Measurements from ENCODE around the gene NRARP.

NRARP gene

DNA sequence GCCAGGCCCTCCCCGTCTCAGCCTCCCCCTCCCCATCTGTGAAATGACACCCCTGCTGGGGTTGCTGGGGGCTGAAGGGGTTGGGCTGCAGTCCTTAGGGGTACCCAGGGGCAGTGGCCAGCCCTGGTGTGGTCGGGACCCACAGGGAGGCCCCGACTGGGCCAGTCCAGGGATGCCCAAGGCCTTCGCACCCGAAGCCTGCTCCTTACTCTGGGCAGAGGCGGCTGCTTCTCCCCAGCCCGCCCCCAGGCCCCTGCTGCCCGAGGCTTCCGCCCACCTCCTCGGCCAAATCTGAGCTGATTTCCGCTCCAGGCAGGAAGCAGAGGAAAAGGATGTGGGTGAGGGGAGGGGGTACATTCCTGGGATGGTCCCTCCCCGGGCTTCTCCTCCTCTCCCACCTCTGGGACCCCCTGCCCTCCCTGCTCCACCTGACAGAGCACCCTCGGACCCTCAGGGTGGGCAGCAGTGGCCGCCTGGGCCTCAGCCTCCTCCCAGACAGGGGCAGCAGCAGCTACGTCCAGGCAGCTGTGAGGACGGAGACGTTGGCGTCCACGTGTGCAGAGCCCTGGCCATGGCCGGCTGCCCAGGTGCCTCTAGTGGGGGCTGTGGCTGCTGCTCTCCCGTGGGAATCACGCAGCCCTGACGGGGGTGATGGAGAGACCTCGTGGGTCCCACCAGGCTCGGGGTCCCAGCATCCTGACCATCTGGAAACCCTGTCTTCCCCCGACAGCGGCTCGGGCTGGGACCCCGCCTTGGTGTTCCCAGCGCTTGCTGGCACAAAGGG is 4.2 kb upstream of the NRARP start:
- peaks cover 4% of the 10 kb centered on the region for H3K79me2 ChIP-seq (ENCODE audit: control insufficient read depth, low read length)
- peaks cover 3% of the 10 kb centered on the region; the same call in 1 of the 2 replicates for H3F3A ChIP-seq (ENCODE audit: control insufficient read depth, insufficient read depth)
- peaks cover 23% of the 10 kb centered on the region for H3K27me3 ChIP-seq (ENCODE audit: control insufficient read depth, low read length)
- H3K27ac ChIP-seq (ENCODE audit: low read depth, low read length): no peak overlapping the region
- H3K9me3 ChIP-seq (ENCODE audit: control insufficient read depth, insufficient read depth, low read length): no peaks in the 10 kb centered on the region
- TF ChIP-seq EZH2phosphoT487 (IDR thresholded peaks at IDR 0.05; ENCODE audit: borderline replicate concordance, low read length): no peak
- TF ChIP-seq, protein P1, sequence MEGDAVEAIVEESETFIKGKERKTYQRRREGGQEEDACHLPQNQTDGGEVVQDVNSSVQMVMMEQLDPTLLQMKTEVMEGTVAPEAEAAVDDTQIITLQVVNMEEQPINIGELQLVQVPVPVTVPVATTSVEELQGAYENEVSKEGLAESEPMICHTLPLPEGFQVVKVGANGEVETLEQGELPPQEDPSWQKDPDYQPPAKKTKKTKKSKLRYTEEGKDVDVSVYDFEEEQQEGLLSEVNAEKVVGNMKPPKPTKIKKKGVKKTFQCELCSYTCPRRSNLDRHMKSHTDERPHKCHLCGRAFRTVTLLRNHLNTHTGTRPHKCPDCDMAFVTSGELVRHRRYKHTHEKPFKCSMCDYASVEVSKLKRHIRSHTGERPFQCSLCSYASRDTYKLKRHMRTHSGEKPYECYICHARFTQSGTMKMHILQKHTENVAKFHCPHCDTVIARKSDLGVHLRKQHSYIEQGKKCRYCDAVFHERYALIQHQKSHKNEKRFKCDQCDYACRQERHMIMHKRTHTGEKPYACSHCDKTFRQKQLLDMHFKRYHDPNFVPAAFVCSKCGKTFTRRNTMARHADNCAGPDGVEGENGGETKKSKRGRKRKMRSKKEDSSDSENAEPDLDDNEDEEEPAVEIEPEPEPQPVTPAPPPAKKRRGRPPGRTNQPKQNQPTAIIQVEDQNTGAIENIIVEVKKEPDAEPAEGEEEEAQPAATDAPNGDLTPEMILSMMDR (IDR thresholded peaks at IDR 0.05; ENCODE audit: low read depth, low read length, poor library complexity, severe bottlenecking): no peak
- H3K9me2 ChIP-seq (replicated peaks; ENCODE audit: control insufficient read depth, low read length): no peaks in the 10 kb centered on the region
- H3K4me3 ChIP-seq (ENCODE audit: low read length): peak overlapping the region; percentile 11
- no peaks in the 10 kb centered on the region for H3K36me3 ChIP-seq (ENCODE audit: control insufficient read depth, low read length)
- H4K20me1 ChIP-seq (ENCODE audit: control insufficient read depth, insufficient read depth, low read depth, low read length): no peaks in the 10 kb centered on the region
- peaks cover 45% of the 10 kb centered on the region for H3K4me1 ChIP-seq (ENCODE audit: control insufficient read depth, low read length)
- peak overlapping the region; percentile 39 for H3K4me2 ChIP-seq (ENCODE audit: low read length)

DNA sequence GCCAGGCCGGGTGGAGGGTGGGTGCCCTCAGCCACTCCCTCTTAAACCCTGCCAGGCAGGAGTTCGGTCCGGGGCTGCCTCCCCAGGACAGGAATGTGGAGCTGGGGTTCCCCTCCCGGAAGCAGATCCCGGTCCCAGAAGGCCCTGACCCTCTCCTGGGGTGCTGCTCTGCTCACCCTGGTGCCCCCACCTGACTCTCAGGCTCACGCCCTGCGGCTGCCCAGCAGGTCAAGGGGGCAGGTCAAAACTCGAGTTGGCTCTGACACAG is 3.7 kb upstream of the NRARP start:
- no peaks in the 10 kb centered on the region for H3K36me3 ChIP-seq (ENCODE audit: control insufficient read depth, low read length)
- no peaks in the 10 kb centered on the region for H4K20me1 ChIP-seq (ENCODE audit: control insufficient read depth, insufficient read depth, low read depth, low read length)
- no peak overlapping the region for H3K27ac ChIP-seq (ENCODE audit: low read depth, low read length)
- H3K4me2 ChIP-seq (ENCODE audit: low read length): peak overlapping the region; percentile 39
- peaks cover 45% of the 10 kb centered on the region for H3K4me1 ChIP-seq (ENCODE audit: control insufficient read depth, low read length)
- peaks cover 3% of the 10 kb centered on the region; the same call in 1 of the 2 replicates for H3F3A ChIP-seq (ENCODE audit: control insufficient read depth, insufficient read depth)
- H3K27me3 ChIP-seq (ENCODE audit: control insufficient read depth, low read length): peaks cover 26% of the 10 kb centered on the region
- no peaks in the 10 kb centered on the region for H3K9me3 ChIP-seq (ENCODE audit: control insufficient read depth, insufficient read depth, low read length)
- peak overlapping the region; percentile 11; the same call in 1 of the 2 replicates for H3K4me3 ChIP-seq (ENCODE audit: low read length)
- no peaks in the 10 kb centered on the region for H3K9me2 ChIP-seq (replicated peaks; ENCODE audit: control insufficient read depth, low read length)
- TF ChIP-seq, protein P1 (IDR thresholded peaks at IDR 0.05; ENCODE audit: low read depth, low read length, poor library complexity, severe bottlenecking): no peak
- TF ChIP-seq EZH2phosphoT487 (IDR thresholded peaks at IDR 0.05; ENCODE audit: borderline replicate concordance, low read length): no peak
- H3K79me2 ChIP-seq (ENCODE audit: control insufficient read depth, low read length): peaks cover 8% of the 10 kb centered on the region

DNA sequence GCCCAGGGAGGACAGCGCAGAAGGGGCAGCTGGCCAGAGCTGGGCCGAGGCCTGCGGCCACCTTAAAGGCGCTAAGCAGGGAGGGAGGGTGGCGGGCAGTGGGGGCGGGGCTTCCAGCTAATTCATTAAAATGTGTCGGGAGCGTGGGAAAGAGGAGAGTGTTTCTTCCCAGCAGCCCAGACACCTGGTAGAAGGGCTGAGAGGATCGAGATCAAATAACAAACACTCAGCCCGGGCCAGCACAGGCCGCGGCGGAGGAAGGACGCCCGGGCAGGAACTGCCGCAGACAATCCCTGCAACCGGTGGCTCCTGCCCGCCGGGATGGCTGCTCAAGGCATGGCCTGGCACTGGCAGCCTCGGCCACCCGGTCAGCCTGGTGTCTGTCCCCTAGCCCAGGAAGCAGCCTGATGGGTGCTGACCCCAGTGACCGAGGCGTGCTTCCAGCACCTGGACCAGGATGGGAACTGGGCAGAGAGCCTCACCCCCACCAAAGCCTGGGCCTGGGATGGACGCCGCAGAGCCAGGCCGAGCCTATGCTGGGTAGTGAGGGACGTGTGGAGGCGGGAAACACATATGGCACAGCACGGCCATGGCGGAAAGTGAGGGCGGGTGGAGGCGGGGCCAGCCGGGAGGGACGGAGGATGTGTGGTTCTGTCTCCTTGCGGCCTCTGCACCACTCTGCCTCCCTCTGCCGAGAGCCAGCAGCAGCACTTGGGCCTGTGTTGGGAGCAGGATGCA is 3.2 kb upstream of the NRARP start:
- H3K4me3 ChIP-seq (ENCODE audit: low read length): no peak overlapping the region
- no peak overlapping the region for H3K27ac ChIP-seq (ENCODE audit: low read depth, low read length)
- H3K9me2 ChIP-seq (replicated peaks; ENCODE audit: control insufficient read depth, low read length): no peaks in the 10 kb centered on the region
- H3K79me2 ChIP-seq (ENCODE audit: control insufficient read depth, low read length): peaks cover 12% of the 10 kb centered on the region
- peaks cover 46% of the 10 kb centered on the region for H3K4me1 ChIP-seq (ENCODE audit: control insufficient read depth, low read length)
- H3K9me3 ChIP-seq (ENCODE audit: control insufficient read depth, insufficient read depth, low read length): no peaks in the 10 kb centered on the region
- H3K36me3 ChIP-seq (ENCODE audit: control insufficient read depth, low read length): no peaks in the 10 kb centered on the region
- H4K20me1 ChIP-seq (ENCODE audit: control insufficient read depth, insufficient read depth, low read depth, low read length): no peaks in the 10 kb centered on the region
- TF ChIP-seq, protein P1 (IDR thresholded peaks at IDR 0.05; ENCODE audit: low read depth, low read length, poor library complexity, severe bottlenecking): no peak
- TF ChIP-seq EZH2phosphoT487 (IDR thresholded peaks at IDR 0.05; ENCODE audit: borderline replicate concordance, low read length): no peak
- peaks cover 4% of the 10 kb centered on the region for H3F3A ChIP-seq (ENCODE audit: control insufficient read depth, insufficient read depth)
- peaks cover 30% of the 10 kb centered on the region for H3K27me3 ChIP-seq (ENCODE audit: control insufficient read depth, low read length)
- peak overlapping the region; percentile 39 for H3K4me2 ChIP-seq (ENCODE audit: low read length)
